ENCODE measurements around the gene PIM3.
"Not testable (repeated sequence)": the region's sequence is repeated elsewhere in the genome, so short reads cannot be mapped to it uniquely, and the experiment has no call there.

PIM3 gene

DNA sequence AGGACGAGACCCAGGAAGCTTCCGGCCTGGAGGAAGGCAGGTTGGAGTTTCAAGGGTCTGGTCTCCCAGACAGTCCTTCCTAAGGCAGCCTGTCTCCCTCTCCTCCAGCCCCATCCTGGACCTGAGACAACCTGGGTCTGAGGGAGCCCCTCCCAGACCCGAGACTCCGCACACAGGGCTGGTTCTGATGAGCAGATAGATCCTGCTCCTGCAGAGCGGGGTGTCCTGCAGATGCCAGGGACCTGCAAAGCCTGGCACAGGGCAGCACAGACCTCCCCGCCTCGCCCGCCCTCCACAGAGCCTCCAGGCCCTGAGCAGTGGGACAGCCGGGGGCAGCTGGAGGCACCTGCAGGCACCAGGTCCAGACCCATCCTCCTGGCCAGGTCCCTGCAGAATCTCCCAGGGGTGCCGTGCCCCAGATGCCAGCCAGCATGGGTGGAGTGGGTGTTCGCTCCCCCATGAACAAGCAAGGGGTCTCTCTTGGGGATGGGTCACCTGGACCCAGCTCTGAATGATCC, 7.8 kb downstream of the PIM3 start:
- DNase-seq (ENCODE audit: low read depth), result no peak

DNA sequence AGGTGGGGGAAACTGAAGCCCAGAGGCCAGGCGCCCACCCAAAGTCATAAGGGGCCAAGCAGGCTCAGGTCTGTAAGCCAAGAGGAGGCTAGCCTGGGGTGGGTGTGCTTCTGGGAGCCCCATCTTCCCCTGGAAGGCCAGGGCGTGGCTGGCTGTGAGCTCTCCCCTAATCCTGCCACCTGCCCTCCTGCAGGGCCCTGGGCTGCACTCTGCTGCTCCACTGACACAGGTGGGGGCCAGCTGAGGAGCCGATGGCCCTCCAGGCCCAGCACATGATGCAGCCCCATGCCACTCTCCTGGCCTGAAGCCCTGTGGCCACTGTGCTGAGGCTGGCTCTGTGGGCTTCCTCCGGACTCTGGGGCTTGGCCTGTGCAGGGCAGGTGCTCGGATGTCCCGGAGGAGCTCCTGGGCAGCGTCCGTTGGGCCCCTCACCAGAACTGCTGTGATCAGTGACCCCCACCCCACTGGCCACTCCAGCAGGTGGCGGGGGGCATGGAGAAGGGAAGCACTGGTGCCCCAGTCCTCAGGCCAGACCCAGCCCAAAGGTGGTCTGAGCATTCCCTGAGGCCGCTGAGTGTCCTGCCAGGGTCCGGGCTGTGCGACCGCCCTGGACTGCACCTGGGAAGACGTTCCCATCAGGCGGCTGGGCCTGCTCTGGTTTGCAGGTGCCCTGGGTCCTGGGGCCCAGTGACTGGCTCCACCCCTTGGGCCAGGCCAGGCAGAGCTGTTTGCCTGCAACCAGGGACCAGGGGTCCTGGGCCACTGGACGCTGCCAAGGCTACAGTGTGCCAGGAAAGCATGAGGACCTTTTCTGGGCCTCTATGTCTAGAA, 8.5 kb downstream of the PIM3 start:
- no peak for DNase-seq (ENCODE audit: low read depth)

DNA sequence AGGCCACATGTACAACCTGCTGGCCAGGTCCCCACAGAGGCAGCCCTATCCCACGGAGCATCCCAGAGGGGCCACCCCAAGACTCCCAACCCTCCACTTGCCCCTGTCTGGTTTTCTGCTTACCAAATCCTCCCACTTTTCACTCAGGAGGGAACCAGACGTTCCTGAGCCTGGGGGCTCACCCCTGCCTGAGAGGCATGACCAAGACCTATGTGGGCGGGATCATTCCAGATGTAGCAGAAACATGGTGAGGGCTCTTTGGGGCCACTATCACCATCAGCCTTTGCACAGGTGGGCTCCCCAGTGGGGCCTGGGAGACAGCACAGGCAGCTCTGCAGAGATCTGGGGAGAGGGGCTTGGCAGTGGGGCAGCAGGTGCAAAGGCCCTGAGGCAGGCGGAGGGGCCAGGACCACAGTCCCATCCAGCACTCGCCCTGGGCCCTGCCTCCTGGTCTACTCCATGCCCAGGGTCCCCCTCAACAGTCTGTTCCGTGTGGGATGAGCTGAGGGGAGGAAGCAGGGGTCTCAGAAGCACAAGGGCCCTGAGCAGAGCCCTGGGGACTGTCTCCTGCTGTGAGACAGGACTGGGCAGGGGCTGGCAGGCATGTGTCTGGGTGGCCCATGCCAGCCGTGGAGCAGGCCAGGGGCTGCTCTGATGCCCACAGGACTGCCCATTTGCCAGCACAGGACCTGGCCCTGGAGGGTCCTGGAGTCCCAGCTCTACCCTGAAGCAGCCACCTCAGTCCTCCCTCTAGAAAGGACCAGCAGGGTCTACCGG, 9.4 kb downstream of the PIM3 start:
- no peak for DNase-seq (ENCODE audit: low read depth)

DNA sequence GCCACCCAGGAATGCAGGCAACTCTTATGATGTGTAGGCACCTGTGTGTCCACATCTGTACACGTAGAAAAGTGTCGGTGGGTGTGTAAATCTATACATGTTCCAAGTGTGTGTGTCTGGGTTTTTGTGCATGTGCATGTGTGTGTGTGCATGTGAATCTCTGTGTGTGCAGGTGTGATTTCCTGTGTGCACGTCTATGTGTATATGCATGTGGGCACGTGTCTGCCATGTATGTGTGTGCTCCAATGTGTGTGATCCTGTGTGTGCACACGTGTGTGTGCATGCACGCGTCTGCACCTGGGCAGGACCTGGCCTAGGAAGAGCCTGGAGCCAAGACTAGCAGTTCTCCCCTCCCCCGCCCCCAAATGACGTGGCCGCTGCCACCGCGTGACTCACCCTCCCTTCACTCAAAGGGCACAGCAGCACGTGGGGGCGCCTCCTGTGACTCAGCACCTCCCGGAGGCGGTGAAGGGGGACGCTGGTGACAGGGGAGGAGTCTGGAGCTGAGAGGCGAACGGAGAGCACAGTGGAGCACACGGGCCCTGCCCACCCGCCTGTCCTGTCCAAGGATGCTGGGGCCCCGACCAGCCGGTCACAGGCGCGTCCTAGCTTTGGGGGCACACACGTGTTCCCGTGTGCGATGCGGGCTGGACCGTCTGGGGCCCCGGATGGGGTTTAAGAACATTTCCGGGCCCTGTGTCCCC, 10.1 kb downstream of the PIM3 start:
- DNase-seq (ENCODE audit: low read depth), result peak; percentile 93

DNA sequence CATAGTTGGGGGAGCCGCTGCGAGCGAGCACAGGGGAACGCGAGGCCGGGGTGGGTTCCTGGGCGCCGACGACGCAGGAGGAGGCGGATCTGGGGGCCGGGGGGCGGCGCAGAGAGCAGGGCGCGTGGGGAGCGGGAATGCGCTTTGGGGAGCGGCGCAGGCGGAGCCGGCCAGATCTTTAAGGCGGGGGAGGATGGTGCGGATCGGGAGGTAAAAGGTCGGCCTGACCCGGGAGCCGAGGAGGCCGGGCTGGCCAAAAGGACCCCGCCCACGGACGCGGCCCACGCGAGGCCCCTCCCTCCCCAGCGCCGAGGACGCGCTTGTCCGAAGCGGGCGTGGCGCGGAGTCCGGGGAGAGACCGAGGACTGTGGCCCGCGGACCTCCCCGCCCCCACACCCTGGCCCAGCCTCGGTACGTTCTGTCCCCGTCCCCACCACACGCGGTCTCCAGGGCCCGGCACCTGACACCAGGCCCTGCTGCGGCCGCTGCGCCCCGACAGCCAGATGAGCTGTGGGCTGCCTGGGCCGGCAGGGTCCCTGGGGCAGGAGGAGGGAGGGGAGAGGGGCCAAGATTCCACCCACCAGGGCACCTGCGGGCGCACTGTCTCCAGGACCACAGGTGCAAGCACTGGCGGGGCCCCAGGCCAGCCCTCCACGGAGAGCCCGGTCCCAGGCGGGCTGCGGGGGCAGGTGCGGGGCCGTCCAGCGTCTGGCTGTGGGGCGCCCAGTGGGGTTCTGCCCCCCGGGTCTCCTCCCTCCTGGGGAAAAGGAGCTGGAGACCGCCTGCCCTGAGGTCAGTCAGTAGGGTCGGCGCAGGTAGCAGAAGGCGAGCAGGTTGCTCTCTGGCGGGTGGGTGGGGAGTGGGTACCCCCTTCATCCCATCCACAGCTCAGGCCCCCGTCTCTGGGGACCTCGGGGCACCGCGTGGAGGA, 10.9 kb downstream of the PIM3 start:
- no peak for DNase-seq (ENCODE audit: low read depth)

DNA sequence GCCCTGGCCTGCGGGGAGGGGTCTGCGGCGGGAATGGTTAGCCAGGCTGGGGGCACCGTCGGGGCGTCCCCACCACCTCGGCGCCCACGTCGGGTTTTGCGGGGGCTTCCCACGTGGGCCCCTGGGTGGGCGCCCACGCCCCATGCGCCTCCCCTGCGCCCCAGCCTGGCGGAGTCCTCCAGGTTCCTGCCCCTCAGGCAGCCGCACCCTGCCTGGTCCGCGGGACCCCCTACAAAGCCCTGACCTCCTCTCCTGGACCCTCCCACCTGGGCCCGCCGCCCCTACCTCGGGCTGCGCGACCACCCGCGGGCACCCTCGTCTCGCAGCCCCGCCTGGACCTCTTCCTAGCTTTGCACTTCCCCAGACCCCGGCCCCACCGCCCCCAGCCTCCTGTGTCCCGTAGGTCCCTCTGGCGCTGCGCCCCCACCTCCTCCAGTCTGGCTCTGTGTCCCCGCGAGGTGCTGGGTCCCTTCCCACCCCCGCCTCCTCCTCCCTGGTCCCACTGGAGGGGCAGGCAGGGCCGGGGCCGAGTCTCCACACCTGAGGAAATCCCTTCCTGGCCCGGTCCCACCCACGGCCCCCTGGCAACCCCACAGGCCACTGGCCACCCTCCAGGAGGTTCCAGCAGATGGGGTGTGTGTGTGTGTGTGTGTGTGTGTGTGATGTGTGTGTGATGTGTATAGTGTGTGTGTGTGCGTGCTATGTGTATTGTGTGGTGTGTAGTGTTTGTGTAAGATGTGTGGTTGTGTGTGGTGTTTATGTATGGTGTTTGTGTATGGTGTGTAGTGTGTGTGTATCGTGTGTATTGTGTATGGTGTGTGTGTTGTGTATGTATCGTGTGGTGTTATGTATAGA, 11.8 kb downstream of the PIM3 start:
- no peak for DNase-seq (ENCODE audit: low read depth)

DNA sequence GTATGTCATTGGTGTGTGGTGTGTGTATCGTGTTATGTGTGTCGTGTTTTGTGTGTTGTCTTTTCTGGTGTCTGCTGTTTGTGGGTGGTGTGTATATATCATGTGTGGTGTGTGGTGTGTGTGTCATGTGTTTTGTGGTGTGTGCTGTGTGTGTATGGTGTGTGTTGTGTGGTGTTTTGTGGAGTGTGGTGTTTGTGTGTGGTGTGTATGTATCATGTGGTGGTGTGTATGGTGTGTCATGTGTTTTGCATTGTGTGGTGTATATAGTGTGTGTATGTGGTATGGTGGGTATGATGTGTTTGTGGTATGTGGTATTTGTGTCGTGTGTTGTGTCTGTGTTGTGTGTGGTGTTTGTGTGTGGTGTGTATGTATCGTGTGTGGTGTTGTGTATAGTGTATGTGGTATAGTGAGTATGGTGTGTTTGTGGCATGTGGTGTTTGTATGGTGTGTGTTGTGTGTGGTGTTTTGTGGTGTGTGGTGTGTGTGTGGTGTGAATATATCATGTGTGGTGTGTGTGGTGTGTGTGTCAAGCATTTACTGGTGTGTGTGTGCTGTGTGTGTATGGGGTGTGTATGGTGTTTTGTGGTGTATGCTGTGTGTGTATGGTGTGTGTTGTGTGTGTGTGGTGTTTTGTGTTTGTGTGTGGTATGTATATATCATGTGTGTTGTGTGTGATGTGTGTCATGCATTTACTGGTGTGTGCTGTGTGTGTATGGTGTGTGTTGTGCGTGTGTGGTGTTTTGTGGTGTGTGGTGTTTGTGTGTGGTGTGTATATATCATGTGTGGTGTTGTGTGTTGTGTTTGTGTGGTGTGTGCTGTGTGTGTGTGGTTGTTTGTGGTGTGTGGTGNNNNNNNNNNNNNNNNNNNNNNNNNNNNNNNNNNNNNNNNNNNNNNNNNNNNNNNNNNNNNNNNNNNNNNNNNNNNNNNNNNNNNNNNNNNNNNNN, 12.7 kb downstream of the PIM3 start:
- no peak for DNase-seq (ENCODE audit: low read depth)

DNA sequence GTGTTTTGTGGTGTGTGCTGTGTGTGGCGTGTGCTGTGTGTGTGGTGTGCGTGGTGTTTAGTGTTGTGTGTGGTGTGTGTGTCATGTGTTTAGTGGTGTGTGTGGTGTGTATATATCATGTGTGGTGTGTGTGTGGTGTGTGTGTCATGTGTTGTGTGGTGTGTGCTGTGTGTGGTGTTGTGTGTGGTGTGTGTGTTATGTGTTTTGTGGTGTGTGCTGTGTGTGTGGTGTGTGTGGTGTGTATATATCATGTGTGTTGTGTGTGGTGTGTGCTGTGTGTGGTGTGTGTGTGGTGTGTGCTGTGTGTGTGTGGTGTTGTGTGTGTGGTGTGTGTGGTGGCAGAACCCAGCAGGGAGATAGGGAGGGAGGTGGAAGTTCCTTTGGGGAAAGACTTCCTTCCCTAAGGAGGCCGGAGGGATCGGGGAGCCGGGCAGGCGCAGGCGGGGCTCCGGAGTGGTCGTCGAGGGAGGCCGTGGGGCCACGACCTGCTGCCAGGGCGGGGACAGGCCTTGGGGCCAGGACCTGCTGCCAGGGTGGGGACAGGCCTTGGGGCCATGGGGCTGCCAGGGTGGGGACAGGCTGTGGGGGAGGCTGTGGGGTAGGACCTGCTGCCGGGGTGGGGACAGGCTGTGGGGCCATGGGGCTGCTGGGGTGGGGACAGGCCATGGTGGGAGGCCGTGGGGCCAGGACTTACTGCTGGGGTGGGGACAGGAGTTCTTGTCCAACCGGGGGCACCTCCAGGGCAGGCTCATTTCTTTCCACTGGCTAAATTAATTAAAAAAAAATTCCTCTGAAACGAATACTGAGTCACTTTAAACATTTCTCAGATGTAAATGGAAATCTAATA, 15.2 kb downstream of the PIM3 start:
- DNase-seq (ENCODE audit: low read depth), result no peak

DNA sequence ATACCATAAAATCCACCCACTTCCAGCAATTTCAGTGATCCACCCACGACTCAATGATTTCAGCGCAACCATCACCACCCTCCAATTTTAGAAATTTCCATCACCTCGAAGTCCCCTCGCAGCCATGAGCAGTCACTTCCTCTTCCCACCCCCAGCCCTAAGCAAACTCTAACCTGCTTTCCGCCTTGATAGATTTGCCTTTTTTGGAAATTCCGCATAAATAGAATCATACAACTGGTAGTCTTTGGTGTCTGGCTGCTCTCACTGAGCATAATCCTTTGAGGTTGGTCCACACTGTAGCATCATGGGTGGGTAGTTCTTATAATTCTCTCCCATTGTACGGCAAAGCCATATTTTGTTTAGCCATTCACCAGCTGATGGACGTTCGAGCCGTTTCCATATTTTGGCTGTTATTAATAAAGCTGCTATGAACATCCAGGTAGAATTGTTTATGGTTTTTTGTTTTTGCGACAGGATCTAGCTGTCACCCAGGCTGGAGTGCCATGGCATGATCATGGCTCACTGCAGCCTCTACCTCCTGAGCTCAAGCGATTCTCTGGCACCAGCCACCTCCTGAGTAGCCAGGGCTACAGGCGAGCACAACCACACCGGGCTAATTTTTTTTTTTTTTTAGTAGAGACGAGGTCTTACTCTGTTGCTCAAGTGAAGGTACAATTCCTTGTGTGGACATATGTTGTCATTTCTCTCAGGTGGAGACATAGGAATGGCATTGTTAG, 16.0 kb downstream of the PIM3 start:
- DNase-seq (ENCODE audit: low read depth), result no peak

DNA sequence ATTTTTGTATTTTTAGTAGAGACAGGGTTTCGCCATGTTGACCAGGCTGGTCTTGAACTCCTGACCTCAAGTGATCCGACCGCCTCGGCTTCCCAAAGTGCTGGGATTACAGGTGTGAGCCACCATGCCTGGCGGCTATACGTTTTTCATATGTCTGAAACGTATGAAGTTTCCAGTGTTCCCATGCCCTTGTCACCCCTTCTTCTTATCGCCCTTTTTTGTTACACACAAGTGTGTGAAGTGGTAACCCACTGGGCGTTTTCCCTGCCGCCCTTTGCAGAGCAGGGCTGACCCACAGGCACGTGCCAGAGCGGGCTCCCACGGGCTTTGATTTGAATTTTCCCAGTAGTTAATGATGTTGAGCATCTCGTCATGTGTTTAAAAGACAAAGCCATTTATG, 17.0 kb downstream of the PIM3 start:
- no peak for DNase-seq (ENCODE audit: low read depth)

DNA sequence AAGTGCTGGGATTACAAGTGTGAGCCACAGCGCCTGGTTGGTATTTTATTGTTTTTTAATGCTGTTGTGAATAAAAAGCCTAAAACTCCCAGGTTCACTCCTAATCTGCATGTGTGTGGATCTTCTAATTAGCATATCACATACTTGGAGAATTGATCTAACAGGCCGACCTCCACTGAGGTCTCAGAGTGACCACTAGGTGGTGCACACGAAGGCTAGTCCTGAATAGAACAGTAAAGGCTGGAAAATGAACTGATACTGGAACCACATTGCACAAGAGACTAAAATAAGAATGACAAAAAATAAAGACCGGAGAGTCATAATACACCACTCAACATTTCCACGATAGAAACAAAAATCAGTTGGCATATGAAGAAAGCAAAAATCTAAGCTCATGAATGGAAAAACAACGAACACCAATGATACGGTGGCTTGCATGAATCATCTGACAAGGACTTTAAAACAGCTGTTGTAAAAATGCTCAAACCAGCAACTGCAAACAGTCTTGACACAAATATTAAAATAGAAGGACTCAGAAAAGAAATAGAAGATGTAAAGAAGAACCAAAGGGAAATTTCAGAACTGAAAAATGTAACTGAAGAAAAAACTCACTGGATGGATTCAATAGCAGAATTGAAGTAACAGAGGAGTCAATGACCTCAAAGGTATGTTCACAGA, 19.2 kb downstream of the PIM3 start:
- DNase-seq (ENCODE audit: low read depth), result no peak

DNA sequence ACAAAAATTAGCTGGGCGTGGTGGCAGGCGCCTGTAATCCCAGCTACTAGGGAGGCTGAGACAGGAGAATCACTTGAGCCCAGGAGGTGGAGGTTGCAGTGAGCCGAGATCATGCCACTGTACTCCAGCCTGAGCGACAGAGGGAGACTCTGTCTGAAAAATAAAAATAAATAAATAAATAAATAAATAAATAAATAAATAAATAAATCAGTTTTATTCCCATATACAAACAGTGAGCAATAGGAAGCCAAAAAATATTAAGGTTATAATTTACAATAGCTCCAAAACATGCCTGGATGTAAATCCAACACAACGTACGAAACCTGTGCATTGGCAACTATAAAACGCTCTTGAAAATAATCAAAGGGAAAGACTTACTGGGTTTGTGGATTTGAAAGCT, 21.2 kb downstream of the PIM3 start:
- not testable (repeated sequence) for DNase-seq (ENCODE audit: low read depth)

DNA sequence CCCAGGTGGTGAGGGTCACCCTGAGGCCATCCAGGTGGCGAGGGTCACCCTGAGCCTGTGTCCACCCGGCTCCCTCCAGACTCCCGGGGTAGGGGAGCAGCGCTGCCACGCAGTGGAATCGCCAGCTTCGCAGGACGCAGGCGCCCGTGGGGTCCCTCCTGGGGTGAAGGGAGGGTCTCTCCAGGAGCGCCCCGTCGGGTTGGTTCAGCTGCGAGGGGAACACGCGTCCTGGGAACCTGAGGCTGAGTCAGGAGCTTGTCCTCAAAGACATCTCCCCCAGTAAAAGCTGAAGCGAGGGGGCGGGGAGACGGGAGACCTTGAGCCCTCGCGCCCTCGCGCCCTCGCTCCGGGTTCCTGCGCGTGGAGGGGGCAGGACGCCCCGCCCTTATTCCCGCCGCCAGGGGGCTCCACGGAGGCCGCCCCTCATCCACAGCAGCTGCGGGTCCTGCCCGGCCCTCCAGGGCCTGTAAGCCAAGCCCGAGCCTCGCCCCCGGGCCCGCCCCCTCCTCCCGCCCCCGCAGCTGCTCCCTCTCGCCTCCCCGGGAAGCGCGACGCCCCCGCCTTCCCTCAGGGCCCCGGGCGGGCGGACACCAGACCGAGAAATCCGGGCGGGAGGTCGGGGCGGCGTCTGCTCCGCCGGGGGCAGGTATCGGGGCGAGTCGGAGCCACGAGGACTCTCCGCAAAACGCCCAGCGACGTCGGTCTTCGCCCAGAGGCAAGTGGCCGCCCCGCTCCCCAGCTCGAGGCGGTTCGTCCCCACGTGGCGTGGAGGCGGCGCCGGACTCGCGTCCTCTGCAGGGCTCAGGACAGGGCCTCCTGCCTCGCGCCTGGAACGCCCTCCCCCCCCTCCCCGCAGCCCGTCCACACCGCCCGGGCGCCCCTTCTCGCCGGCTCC, 22.8 kb downstream of the PIM3 start:
- no peak for DNase-seq (ENCODE audit: low read depth)

DNA sequence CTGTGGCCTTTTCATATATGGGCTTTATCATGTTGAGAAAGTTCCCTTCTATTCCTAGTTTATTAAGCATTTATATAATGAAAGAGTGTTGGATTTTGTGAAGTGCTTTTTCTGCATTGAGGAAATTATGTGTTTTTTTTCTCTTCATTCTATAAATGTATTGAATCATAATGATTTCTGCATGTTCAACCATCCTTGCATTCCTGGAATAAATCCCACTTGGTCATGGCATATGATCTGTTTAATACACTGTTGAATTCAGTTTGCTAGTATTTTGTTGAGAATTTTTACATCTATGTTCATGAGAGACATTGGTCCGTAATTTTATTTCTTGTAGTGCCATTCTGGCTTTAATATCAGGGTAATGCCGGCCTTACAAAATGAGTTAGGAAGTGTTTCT, 25.8 kb downstream of the PIM3 start:
- DNase-seq (ENCODE audit: low read depth), result no peak

DNA sequence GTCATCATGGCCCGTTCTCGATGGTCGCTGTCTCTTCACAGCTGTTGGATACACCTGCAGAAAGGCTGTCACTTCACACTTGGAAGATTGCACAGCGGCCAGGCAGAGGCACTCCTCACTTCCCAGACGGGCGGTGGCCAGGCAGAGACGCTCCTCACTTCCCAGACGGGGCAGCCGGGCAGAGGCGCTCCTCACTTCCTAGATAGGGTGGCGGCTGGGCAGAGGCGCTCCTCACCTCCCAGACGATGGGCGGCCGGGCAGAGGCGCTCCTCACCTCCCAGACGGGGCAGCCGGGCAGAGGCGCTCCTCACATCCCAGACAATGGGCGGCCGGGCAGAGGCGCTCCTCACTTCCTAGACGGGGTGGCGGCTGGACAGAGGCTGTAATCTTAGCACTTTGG, 29.3 kb downstream of the PIM3 start:
- DNase-seq (ENCODE audit: low read depth), result not testable (repeated sequence)

DNA sequence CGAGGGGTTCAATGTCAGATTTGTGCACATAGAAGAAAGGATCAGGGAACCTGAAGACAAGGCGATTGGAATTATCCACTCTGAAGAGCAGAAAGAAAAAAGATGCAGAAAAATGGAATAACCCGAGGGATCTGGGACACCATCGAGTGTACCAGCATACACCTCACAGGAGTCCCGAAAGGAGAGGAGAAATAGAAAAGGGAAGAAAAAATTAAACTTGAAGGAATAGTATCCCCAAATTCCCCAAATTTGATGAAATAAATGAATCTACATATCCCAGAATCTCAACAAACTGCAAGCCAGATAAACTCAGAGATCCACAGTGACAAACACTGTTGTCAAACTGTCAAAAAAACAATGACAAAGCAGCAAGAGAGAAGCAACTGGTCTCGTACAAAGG, 30.6 kb downstream of the PIM3 start:
- DNase-seq (ENCODE audit: low read depth), result no peak
